HK-2 (cell line): ENCODE data around the gene SNX19.

Experiments used
- DNase-seq: peaks from one replicate; pipeline ENCODE4 v3.0.0-alpha.2; 2018; ENCODE audit not compliant: unreplicated experiment

The SNX19 gene

DNA sequence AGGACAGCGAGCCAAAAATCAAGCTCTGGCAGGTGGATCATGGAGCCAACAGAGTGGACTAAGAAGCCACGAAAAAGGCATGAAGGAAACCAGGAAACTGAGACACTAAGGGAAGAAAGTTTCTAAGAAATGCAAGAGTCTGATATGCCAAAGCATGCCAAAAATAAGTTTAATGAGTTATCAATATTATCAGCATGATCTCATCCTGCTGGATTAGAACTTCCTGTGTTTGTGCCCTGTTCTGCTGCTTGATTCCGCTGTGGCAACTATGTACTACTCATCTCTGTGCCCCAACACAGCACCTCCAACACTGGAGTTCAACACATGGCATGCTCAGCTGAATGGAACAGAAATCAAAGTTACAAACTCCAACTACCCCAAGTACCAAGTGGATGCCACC is 10.8 kb downstream of the SNX19 start:
- no peak for DNase-seq

DNA sequence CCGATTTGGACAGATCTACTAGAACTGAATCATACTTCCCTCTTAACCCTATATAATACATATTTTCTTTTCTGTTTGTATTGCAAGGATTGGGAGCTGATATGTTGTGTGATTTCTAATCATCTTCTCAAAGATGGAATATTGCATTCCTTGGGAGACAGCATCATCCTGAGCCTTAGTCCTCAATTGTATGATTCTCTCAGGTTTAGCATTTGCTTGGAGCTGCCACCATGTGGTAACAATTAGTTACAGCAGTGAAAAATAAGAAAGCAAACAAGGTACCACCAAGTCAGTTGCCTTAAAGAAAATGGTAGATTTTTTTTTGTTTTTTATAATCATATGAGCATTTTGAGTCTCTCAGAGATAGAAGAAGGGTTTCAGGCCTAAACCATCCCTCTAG is 11.9 kb downstream of the SNX19 start:
- no peak for DNase-seq

DNA sequence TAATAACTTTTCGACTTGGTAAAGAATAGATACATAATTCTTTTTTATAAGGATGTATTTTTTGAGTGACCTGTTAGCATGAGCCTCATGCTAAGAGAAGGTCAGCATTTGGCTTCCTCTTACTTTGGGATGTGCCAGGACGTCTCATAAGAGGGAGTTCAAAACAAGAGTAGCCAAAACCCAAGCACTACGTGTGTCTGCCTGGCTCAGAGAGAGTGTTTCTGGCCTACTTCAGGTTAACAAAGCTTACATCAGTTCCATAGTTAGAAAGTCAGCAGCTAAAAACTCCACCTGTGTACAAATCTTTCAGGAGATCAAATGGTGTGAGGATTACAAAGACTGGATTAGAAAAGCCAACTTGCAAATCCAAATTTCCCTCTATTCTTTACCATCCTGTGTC is 13.9 kb downstream of the SNX19 start:
- DNase-seq: no peak

DNA sequence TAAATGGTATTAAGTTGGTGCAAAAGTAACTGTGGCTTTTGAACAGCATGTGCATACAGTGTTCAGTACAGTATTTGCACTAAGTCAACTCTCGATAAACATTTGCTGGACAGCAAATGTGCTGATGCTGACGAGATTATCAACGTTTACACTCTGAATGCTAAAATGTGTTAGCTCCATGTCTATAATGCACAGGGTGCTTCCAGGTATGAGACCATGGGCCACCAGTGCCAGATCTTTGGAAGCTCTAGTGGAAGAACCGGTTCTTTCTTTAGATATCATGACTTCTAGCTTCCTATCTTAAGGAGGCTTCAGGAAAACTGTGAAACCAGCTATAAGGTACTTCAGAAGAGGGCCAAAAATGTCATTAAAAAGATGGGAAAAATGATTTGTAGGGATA is 17.2 kb downstream of the SNX19 start:
- DNase-seq: no peak

DNA sequence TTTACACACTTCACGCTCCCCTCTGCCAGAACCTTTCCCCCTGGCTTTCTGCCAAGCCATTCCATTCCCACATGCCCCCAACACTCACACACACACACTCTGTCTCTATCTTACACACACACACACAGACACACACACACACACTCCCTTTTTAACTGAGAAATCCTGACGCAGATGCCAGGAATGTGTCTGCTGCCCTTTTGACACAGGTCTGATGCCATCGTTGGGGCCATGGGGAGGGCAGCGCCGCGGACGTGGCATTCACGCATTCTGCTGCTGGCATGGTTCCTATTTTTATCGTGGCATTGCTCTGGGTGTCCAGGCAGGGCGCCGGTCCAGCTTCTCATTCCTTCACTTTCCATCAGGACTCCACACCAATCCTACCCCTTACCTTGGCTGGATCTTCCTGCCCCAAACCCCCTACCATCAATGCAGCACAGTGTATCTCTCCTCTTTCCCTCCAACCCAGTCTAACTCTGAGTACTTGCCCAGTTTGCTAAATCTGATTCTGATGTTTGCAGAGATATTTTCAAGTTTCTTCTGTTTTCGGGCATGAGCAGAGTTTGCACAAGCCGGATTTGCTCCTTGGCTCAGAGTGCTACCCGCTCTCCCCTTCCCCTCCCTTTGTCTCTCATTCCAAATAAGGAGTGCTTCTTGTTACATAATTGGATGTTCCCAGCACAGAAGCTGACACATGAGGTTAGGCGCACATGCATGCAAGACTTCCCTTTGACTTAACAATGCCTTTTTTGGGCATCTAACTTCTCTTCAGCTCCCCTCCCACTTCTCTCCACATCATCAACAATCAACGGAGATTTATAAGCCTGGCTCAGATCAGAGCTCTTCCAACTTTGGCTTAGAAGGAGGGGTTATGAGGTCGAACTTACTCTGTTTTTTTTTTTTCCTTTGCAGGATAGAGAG is 18.8 kb downstream of the SNX19 start:
- no peak for DNase-seq

DNA sequence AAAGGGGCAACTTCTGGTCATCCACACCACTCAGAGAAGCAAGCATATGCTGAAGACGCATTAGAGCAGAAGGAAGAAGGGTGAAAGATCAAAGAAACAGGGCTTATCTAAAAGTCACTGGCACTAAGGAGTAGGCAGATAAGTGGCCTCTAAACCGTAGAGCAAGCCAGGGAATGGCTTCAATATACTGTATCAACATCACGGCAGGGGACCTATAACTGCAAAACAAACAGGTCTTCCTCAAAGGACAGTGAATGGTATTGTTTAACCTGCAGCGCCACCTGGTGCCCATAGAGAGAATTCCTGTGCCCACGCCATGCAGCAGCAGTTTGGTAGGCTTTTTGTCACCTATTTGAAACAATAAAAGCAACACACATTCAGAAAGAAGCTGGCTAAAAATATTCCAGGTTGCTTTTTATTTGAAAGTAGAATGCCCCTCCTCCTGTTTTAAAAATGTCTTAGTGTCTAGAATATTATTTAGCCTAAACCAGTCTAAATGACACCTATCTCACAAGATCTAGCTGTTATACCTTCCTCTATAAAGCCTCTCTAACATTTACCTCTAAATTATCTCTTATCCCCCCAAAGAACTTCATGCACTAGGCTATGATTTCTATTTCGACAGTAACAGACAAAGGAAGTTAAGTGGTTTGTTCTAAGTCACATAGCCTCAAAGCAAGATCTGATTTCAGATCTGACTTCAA is 21.8 kb downstream of the SNX19 start:
- peak; percentile 60 for DNase-seq

DNA sequence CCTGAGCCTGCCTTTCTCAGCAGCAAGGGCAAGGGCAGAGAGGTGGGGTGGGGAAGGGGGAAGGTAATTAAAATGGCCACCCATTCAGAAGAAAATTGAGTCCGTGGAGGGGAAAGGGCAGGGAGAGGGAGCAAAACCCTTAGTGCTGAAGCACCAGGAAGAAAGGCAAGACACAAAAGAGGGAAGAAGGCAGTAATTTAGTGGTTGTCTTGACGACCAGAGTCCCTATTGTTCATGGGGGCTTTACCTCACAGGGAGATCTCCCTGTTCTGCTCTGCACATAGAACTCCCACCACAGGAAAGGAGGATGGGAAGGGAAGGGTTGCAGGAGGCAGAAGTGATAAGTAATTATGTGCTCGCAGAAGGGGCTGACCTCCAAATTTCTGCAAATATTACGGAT is 23.4 kb downstream of the SNX19 start:
- DNase-seq: no peak

DNA sequence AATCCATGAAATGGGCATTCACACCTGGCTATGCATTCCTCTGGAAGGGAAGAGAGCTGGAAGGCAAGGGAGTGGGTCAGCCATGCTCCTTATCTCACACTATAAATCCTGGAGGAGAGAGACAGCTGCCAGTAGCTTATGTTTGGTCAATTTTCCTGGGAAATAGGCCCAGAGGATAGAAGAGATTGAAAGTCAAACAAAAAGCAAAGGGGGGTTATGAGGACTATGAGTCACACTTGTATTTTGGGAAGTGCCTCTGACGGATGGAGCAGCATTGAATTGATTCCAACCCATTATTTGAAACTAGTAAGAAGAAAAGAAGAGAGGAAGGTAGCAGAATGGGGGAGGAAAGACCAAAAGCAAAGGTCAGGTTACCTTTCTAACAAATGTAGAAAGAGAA is 25.0 kb downstream of the SNX19 start:
- no peak for DNase-seq

DNA sequence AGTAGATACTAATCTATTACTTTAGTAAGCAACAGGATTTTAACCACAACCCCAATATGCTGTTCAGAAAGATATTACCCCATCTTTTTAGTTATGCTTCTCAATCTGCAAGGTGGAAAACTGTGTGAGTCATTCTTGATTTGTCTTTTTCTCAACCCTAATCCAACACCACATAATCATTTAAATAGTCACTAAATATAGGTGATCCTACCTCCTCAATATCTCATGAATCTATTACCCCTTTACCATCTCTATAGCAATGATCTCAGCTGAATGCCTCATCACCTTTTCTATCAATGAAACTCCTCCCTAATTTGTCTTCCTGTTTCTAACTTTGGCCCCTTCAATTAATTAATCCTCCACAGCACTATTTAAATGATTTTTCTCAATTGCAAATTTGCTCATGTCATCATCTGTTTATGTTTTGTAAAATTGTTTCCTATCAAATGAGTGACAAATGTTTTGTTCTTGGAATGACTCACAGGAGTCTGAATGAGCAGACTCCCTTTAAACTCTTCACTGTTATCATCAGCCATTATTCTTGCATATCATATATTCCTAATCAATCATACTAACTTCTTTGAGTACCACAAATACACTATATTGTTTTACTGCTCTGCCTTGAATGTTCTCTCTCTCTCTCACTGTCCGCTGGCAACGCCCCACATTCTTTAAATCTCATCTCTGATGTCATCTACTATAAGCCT is 26.1 kb downstream of the SNX19 start:
- DNase-seq: no peak

DNA sequence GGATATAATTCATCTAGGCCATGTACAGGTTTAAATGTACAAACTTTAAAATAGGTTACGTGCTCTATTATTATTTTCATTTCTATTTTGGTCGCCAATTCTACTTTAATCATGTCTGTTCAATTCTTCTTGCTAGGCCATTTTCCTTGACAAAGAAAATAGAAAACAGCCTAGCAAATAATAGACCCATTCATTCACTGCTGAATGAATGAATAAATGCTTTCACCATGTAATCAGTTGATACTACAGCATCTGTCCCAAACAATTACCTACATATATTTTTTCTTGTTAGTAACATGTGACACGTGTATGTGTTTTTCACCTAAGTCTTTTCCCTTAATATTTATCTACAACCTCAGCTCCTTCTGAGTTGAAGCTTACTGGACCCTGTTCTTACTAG is 27.5 kb downstream of the SNX19 start:
- DNase-seq: no peak

DNA sequence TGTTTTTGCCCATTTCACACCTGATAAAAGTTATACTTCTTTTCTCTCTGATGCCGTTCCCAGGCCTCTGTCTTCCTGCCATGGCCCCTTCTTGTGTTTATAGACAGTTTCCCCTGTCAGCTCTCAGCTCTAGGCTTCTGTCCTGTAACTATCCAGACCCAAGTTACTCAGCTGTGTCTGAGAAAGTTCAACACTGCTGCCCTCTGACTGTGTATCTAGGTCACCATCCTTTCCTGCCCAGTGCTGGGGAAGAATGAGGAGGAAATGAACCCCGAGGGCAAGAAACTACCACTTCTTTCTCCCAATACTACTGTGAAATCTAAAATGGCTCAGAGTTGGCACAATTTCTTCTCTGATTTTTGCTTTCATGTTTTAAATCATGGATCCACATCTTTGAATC is 29.6 kb downstream of the SNX19 start:
- DNase-seq: no peak

DNA sequence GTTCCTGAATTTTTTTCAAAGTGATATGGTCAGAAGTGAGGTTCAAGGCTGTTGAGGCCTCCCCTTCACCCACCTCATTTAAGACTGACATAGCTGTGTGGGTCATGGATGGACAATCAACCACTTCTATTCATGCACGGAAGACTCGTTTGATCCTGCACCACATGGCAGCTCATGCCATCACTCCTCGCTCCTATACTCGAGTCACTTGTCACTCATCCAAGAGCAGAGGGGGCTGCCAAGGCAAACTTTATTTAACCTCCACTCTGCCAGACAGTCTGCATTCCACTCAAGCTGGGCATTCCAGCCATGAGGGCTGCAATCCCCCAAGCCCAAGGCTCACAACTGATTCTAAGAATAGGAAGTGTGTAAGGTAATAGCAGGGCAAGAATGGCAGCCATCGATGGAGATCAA is 34.1 kb downstream of the SNX19 start:
- no peak for DNase-seq

DNA sequence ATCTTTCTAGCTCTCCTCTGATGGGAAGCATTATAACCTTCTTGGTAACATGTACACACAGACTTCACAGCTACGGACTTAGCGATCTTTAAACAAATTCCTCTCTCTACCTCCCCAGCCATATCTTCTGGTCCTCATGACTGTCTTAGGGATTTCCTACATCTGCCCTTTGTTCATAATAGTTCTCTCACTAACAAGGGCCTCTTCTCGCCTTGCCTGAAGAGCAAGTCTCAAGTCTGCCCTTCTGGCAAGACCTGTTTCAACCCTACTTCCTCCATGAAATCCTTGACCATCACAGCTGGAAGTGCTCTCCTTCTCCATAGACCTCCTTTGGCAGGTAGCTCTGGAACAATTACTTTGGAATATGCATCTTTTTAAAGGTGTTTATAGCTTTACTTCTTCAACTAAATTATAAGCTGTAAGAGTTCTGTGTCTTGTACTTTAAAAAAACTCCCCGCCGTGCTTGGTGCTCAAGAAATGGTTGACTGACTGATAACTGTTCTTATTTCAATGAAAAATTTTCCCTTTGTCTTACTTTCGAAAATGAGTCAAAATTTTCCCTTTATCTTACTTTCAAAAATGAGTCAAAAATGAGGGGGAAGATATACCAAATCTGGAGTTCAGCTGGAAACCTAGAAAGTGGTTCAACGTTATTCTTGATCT is 34.7 kb downstream of the SNX19 start:
- no peak for DNase-seq

DNA sequence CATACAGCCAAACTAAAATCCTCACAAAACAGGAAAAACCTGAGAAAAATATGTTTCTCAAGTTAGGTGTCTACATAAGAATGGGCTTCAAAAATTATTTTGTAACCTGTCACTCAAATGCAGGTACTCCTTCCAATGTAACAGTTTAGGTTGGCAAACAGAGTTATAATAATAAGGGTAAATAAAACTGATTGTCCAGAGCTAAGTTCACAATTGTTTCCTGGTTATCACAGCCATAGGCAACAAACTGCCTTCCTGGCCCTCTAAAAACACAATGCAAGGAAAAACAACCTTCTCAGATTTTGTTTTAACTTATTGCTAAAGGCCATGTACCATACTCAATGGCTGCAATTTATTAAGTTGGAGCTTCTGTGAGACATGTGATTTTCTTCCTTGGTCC is 36.4 kb downstream of the SNX19 start:
- DNase-seq: no peak

DNA sequence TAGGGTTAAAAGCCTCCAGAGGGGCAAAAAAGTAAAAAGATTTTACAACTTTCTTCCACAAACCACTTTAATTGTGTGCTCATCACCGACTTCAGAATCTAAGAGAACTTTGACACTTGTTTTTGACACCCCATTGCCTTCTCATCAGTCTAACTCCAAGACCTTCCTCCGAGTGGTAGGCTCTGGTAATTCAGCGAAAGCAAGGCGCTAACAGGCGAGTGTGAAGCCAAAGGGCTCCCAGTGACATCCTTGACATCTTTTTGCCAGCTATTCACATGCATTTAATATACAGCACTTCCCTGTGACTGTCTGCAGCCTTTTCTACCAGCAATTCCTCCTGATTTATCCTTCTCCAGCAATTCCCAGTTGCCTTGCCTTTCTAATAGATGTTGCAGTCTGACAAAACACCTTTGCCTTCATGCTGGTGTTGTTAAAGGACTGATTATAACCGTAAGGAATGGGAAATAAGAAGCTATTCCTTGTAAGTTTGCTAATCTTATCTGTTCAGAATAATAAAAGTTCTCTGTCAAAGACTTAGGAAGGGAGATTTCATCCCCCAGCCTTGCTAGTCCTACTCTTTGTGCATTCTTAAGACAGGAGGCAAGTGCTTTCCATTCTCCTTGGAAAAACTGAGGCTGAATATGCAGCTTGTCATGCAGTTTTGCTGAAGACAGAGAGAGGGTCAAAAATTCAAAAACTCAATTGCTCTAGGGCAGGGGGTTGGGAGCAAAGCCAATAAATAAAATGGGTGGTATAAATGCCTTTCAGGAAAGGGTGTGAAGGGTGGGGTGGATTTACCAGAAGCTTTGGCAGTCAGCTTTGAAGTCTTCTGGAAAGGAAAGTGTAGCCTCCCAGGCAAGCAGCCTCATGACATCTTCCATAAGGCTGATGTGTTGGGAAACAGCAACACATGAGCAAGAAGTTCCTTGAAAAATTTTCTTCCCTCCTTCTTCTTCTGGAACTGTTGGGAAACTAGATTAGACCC is 39.1 kb downstream of the SNX19 start:
- no peak for DNase-seq

DNA sequence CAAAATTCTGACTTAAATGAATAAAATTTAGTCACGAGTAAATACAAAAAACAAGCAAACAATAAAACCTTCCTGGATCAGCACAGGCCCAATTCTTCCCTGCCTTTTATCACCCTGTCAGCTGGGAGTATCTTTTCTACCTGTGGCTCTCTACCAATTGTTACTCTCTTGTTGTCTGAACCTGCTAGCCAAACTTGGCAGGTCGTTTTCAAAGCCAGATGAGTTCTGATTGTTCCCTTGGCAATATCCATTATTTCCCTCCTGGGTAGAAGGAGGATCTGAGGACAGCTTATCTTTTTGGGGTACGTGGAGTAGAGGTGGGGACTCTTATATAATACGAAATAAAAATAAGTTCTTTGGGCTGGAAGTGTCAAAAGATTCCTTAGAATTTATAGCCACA is 40.2 kb downstream of the SNX19 start:
- DNase-seq: no peak

DNA sequence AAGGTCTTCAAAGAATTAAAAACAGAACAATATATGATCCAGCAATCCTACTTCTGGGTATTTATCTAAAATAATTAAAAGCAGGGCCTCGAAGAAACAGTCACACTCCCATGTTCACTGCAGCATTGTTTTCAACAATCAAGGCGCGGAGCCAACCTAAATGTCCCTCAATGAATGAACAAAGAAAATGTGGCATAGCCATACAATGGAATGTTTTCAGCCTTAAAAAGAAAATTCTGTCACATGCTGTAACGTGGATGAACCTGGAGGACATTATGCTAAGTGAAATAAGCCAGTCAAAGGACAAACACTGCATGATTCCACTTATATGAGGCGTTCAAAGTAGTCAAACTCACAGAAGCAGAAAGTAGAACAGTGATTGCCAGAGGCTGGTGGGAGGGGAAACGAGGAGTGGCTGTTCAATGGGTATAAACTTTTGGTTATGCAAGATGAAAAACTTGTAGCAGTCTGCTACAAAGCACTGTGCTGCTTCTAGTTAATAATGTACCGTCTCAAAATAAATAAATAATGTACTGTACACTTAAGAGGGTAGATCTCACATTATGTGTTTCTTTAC is 41.2 kb downstream of the SNX19 start:
- no peak for DNase-seq

DNA sequence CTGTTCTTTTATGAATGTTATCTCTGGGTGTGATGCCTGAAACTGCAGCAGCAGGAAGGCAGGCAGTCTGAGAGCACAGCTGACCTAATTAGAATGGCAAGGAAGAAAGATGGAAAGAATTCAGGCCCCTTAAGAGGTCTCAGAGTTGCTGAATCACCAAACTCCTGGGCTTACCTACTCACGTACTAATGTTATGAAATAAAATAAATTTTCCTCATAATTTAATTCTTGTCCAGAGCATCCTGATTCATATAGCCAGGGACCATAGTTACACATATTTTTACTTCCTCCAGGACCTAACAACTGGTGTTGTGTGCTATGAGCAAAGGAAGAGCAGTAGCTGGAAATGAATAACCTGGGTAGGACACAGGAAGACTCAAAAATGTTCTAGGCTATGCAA is 41.9 kb downstream of the SNX19 start:
- DNase-seq: no peak

DNA sequence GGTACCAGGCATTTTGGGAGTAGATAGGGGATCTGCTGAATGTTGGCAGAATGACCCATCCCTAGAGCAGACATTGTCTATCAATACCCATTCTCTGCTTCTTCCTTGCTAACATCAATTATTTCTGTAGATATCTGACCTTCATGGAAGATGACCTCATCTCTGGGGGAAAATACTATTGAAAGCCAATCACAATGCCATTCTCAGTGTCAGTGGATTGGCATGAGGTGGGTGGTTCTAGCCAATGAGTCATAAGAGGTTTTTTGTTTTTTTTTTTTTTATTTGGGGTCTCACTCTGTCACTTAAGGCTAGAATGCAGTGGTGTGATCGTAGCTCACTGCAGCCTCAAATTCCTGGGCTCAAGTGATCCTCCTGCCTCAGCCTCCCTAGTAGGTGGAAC is 42.5 kb downstream of the SNX19 start:
- DNase-seq: no peak

DNA sequence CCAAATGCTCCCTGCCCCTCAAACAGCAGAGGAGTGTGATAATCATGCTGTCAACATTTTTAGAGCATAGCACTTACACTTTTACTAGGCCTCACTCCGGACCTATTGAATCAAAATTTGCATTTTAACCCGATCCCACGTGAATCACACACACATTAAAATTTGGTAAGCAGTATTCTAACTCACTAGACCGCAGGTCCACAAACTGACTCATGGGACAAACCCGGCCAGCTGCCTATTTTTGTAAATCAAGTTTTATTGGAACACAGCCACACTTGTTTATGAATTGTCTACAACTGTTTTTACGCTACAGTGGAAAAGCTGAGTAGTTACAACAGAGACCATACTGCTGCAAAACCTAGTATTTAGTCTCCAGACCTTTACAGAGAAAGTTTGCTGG is 43.3 kb downstream of the SNX19 start:
- no peak for DNase-seq

DNA sequence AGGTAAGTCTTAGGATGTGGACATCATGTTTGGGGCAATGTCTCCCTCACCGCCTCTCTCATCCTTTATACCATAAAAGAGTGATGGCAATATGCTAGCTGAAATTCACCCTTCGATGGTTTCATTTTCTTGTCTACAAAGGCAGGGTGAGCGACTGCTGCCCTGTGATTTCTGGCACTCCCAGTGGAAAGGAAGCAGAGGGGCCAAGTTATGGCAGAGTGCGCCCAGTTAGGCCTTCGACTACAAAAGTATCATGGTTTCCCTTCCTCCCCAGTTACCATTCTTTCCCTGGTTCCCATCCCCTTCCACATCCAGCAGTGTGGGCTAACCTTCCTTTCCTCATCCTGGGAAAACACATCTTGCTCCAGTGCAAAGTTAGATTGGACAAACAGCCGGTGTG is 43.8 kb downstream of the SNX19 start:
- DNase-seq: no peak
